ENCODE measurements around the gene FDX2. TPM values are rescaled to one million over a fixed set of nuclear protein-coding genes. Genes with fewer than 3 reads are reported as not detected.

FDX2 gene
- total and polyA plus RNA-seq, 2 of the 13 experiments (the other 11 are each of a cell fraction or from before 2014, with no cell fraction given) = 21.0 to 24.7 TPM

DNA sequence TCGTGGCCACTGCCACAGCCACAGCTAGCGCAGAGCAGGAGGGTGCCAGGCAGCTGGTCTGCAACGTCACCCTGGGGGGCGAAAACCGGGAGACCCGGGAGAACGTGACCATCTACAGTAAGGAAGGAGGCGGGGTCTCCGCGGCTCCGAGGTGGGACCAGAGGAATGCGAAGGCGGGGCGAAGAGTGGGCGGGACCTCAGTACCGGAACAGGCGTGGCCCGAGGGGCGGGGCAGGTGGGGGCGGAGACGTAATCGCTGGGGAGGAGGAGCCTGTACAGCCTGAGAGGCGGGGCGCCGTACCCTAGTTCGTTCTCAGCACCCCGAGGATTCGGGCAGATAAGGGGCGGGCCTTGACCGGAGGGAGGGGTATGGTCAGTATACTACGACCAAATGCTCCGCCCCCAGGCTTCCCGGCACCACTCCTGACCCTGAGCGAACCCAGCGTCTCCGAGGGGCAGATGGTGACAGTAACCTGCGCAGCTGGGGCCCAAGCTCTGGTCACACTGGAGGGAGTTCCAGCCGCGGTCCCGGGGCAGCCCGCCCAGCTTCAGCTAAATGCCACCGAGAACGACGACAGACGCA, 23.5 kb downstream of the FDX2 start (continued):
- TF ChIP-seq NFIC (IDR thresholded peaks at IDR 0.05; ENCODE audit: low read length) = no peak
- no peak for TF ChIP-seq RORA (CRISPR knock-in tag; IDR thresholded peaks at IDR 0.05)
- TF ChIP-seq ZNF747 (CRISPR knock-in tag; IDR thresholded peaks at IDR 0.05; ENCODE audit: borderline replicate concordance) = no peak
- no peak for TF ChIP-seq ZNF652 (CRISPR knock-in tag; IDR thresholded peaks at IDR 0.05; ENCODE audit: borderline replicate concordance, low read depth)
- TF ChIP-seq CBFB (CRISPR knock-in tag; IDR thresholded peaks at IDR 0.05) = 0 out of 2 replicates have a peak, but pooled peaks have one; percentile 36
- TF ChIP-seq, protein P1, sequence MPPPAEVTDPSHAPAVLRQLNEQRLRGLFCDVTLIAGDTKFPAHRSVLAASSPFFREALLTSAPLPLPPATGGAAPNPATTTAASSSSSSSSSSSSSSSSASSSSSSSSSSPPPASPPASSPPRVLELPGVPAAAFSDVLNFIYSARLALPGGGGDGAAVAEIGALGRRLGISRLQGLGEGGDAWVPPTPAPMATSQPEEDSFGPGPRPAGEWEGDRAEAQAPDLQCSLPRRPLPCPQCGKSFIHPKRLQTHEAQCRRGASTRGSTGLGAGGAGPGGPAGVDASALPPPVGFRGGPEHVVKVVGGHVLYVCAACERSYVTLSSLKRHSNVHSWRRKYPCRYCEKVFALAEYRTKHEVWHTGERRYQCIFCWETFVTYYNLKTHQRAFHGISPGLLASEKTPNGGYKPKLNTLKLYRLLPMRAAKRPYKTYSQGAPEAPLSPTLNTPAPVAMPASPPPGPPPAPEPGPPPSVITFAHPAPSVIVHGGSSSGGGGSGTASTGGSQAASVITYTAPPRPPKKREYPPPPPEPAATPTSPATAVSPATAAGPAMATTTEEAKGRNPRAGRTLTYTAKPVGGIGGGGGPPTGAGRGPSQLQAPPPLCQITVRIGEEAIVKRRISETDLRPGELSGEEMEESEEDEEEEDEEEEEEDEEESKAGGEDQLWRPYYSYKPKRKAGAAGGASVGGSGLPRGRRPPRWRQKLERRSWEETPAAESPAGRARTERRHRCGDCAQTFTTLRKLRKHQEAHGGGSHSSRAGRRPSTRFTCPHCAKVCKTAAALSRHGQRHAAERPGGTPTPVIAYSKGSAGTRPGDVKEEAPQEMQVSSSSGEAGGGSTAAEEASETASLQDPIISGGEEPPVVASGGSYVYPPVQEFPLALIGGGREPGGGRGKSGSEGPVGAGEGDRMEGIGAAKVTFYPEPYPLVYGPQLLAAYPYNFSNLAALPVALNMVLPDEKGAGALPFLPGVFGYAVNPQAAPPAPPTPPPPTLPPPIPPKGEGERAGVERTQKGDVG (CRISPR knock-in tag; IDR thresholded peaks at IDR 0.05; ENCODE audit: borderline replicate concordance) = no peak
- TF ChIP-seq, protein P2, sequence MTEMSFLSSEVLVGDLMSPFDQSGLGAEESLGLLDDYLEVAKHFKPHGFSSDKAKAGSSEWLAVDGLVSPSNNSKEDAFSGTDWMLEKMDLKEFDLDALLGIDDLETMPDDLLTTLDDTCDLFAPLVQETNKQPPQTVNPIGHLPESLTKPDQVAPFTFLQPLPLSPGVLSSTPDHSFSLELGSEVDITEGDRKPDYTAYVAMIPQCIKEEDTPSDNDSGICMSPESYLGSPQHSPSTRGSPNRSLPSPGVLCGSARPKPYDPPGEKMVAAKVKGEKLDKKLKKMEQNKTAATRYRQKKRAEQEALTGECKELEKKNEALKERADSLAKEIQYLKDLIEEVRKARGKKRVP (CRISPR knock-in tag; IDR thresholded peaks at IDR 0.05) = 0 out of 4 replicates have a peak, but pooled peaks of 1 of the 2 experiments have one; percentile 26
- TF ChIP-seq, protein P3, sequence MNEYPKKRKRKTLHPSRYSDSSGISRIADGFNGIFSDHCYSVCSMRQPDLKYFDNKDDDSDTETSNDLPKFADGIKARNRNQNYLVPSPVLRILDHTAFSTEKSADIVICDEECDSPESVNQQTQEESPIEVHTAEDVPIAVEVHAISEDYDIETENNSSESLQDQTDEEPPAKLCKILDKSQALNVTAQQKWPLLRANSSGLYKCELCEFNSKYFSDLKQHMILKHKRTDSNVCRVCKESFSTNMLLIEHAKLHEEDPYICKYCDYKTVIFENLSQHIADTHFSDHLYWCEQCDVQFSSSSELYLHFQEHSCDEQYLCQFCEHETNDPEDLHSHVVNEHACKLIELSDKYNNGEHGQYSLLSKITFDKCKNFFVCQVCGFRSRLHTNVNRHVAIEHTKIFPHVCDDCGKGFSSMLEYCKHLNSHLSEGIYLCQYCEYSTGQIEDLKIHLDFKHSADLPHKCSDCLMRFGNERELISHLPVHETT (CRISPR knock-in tag; conservative IDR thresholded peaks at IDR 0.05) = 0 out of 2 replicates have a peak, but pooled peaks have one; percentile 41
- TF ChIP-seq ATF7-NPFF (CRISPR knock-in tag; IDR thresholded peaks at IDR 0.05; ENCODE audit: low read depth) = 0 out of 2 replicates have a peak, but pooled peaks have one; percentile 51
- TF ChIP-seq ZNF446 (CRISPR knock-in tag; IDR thresholded peaks at IDR 0.05) = no peak
- TF ChIP-seq, protein P4, sequence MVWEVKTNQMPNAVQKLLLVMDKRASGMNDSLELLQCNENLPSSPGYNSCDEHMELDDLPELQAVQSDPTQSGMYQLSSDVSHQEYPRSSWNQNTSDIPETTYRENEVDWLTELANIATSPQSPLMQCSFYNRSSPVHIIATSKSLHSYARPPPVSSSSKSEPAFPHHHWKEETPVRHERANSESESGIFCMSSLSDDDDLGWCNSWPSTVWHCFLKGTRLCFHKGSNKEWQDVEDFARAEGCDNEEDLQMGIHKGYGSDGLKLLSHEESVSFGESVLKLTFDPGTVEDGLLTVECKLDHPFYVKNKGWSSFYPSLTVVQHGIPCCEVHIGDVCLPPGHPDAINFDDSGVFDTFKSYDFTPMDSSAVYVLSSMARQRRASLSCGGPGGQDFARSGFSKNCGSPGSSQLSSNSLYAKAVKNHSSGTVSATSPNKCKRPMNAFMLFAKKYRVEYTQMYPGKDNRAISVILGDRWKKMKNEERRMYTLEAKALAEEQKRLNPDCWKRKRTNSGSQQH (CRISPR knock-in tag; IDR thresholded peaks at IDR 0.05; ENCODE audit: low read depth) = peak; percentile 34; the same call in 1 of the 2 replicates
- no peak for TF ChIP-seq SALL2 (CRISPR knock-in tag; IDR thresholded peaks at IDR 0.05)
- TF ChIP-seq ZNF24 (IDR thresholded peaks at IDR 0.05) = no peak
- TF ChIP-seq, protein P5, sequence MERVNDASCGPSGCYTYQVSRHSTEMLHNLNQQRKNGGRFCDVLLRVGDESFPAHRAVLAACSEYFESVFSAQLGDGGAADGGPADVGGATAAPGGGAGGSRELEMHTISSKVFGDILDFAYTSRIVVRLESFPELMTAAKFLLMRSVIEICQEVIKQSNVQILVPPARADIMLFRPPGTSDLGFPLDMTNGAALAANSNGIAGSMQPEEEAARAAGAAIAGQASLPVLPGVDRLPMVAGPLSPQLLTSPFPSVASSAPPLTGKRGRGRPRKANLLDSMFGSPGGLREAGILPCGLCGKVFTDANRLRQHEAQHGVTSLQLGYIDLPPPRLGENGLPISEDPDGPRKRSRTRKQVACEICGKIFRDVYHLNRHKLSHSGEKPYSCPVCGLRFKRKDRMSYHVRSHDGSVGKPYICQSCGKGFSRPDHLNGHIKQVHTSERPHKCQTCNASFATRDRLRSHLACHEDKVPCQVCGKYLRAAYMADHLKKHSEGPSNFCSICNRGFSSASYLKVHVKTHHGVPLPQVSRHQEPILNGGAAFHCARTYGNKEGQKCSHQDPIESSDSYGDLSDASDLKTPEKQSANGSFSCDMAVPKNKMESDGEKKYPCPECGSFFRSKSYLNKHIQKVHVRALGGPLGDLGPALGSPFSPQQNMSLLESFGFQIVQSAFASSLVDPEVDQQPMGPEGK (CRISPR knock-in tag; IDR thresholded peaks at IDR 0.05) = 0 out of 2 replicates have a peak, but pooled peaks have one; percentile 12
- TF ChIP-seq ZNF589 (CRISPR knock-in tag; conservative IDR thresholded peaks at IDR 0.05) = 0 out of 2 replicates have a peak, but pooled peaks have one; percentile 26
- TF ChIP-seq HNRNPLL (IDR thresholded peaks at IDR 0.05; ENCODE audit: low read depth, low read length, poor library complexity, severe bottlenecking) = peak; percentile 39
- TF ChIP-seq MXI1 (IDR thresholded peaks at IDR 0.05; ENCODE audit: borderline replicate concordance, low read depth, low read length) = peak; percentile 45; the same call in 1 of the 3 replicates
- TF ChIP-seq, protein P6, sequence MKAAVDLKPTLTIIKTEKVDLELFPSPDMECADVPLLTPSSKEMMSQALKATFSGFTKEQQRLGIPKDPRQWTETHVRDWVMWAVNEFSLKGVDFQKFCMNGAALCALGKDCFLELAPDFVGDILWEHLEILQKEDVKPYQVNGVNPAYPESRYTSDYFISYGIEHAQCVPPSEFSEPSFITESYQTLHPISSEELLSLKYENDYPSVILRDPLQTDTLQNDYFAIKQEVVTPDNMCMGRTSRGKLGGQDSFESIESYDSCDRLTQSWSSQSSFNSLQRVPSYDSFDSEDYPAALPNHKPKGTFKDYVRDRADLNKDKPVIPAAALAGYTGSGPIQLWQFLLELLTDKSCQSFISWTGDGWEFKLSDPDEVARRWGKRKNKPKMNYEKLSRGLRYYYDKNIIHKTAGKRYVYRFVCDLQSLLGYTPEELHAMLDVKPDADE (CRISPR knock-in tag; IDR thresholded peaks at IDR 0.05) = no peak
